ENCODE results near the gene DTNB.
"Not testable (repeated sequence)": the region's sequence is repeated elsewhere in the genome, so short reads cannot be mapped to it uniquely, and the experiment has no call there.

DTNB gene

DNA sequence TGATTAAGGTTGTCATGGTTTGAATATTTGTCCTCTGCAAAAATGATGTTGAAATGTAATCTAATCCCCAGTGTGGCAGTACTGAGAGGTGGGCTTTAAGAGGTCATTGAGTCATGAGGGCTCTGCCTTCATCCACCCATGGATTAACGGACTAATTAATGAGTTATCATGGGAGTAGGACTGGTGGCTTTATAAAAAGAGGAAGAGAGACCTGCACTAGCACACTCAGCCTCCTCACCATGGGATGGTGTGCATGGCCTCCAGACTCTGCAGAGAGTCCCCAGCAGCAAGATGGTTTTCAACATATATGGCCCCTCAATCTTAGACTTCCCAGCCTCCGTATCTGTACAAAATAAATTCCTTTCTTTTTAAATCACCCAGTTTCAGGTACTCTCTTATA, 41.0 kb downstream of the DTNB start:
- no peak for DNase-seq (ENCODE audit: low read depth in 3 of 3)

GRCh38 chr2:25624635-25625034, 48.7 kb downstream of the DTNB start:
- DNase-seq (ENCODE audit: low read depth in 3 of 3), result no peak

DNA sequence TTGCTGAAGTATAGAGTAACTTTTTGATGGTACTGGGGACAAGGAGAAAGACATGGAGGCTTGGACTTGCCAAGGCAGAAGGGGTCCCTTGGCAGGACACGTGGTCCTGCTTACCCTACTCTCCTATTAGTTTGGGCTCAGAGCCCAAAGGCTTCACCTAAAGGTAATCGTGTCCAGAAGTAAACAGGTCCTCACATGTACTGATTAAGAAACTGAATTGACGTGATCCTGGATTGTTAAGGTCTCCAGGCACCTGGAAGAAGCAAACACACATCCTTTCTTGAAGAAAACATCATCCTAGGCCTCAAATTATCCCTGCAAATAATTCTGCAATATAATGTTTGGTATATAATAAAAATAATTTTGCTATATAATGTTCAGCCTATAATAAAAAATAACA, 50.0 kb downstream of the DTNB start:
- DNase-seq (ENCODE audit: low read depth in 3 of 3), result no peak

DNA sequence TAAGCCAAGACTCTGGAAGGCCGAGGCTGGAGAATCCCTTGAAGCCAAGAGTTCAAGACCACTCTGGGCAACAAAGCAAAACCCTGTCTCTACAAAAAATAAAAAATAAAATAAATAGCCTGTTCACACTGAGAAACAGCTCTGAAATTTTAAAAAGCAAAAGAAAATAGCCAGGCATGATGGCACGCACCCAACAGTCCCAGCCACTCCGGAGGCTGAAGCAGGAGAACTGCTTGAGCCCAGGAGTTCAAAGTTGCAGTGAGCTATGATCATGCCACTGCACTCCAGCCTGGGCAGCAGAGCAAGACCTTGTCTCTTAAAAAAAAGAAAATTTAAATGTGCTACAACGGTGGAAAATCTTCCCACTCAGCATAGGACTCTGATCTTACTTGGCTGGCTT, 52.7 kb downstream of the DTNB start:
- no peak for DNase-seq (ENCODE audit: low read depth in 3 of 3)

GRCh38 chr2:25620077-25620476, 53.3 kb downstream of the DTNB start:
- DNase-seq (ENCODE audit: low read depth in 3 of 3), result no peak

DNA sequence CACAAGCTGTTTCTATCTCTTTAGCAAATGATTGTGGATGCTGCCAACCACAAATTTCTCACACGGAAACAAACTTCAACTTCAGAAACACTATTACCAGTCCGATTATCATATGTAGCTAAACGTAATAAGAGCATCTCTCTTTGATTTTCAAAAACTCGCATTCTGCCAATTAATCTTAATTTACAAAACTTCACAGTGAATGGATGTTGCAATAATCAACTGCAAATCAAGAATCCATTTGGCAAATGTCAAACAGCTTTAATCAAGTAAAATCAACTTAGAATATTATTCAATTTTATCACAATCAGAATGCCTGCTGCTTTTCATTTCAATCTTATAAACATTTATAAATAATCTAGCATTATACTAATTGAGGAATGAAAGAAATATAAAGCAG, 54.2 kb downstream of the DTNB start:
- no peak for DNase-seq (ENCODE audit: low read depth in 3 of 3)

GRCh38 chr2:25618676-25619075, 54.7 kb downstream of the DTNB start:
- DNase-seq (ENCODE audit: low read depth in 3 of 3), result no peak

DNA sequence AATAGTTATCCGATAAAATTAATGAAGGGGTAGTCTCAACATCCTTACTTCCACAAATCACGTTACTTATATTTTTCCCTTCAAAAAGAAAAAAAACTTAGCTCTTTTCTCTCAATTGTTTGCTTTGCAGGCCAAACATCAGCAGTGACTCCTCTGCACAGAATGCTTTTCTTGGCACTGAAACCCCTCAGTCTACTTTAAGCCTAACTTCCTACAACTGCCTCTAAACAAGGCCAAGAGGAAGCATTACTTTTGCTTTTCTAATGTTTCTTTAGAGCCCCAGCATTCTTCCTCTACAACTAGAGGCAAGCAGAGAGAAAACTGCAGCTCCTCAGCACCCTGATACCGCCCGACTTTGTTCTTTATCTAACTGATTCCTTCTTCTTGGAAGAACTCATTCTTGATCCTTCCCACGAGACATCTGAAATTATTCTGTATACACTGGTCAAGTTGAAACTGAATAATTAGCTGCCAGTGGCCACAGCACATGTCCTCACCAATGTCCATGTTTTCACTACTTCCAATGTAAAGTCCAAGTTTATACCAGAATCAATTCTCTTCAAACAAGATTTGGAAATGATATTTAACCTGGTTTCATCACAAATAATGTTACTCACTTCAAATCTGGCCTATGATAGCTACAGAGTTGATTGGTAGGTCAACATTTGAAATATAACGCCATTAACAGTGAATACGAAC, 55.3 kb downstream of the DTNB start:
- no peak for DNase-seq (ENCODE audit: low read depth in 3 of 3)

DNA sequence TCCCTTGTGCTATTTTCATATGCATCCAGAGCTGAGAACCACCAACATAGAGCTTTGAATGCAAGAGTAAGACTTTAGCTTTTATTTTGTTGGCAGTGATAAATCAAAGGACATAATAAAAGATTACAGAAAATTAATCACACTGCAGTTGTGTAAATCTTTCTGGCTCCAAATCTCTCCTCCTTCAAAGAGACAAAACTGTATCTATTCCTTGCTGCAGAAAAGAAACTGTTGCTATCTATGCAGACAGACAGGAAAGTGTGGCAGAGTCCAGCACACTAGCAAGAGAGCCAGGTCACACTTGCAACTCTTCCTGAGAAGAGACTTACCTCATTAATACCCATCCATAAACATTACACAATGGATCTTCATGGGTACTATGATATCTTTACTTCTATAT, 57.5 kb downstream of the DTNB start:
- no peak for DNase-seq (ENCODE audit: low read depth in 3 of 3)

- no peak for DNase-seq (ENCODE audit: low read depth in 3 of 3)
Measured at GRCh38 chr2:25615386-25615785, 58.0 kb downstream of the DTNB start.

DNA sequence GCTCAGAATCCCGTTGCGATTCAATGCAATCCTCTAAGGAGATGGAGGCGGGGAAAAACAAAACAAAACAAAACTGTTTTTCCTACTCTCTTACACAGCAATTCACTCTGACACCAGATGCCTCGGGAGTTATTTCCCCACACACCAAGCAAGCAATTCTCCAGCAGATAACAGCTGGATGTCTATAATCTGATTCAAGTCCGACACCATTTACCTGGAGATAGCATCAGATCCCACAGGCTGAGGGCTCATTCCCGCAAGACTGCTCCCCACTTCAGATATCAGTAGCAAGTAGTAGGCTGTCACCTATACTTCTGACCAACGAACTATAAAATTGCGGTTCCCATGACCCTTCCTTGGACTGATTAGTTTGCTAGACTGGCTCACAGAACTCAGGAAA, 58.7 kb downstream of the DTNB start:
- DNase-seq (ENCODE audit: low read depth in 3 of 3), result no peak

DNA sequence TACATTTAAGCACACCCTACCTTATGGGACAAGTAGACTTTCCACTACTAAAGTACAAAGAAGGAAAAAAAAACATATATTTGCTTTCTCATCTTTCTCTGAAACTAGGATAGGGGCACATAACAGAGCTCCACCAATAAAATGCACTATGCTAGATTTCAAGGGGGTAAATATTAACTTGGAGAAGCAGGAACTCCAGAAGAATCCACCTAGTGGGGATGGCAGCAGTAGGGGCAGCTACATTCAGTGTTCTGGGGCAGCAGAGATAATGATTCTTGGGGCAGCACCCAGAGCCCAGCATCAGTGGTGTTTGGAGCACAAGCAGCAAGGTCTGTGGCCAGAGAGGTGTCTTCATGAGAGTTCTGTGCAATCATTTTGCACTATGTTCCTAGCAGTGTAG, 64.7 kb downstream of the DTNB start:
- no peak for DNase-seq (ENCODE audit: low read depth in 3 of 3)

DNA sequence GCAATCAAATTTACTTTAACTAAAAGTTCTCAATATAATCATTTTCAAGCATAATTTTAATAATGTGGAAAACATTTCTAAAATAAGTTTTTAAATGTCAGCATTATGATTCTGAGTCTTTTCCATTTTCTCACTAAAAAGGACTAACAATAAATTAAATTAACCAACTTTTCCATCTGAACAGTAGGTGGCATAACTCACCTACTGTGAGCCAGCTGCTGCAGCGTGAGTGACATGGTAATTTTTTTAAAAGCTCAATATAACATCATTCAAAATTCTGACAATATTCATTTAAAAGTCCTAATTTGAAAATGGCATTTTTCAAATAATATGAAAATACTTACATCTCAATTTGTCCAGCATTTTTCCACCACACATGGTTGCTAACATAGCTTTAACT, 66.5 kb downstream of the DTNB start:
- no peak for DNase-seq (ENCODE audit: low read depth in 3 of 3)

GRCh38 chr2:25602333-25602723, 71.0 kb downstream of the DTNB start:
- no peak for DNase-seq (ENCODE audit: low read depth in 3 of 3)

- DNase-seq (ENCODE audit: low read depth in 3 of 3), result not testable (repeated sequence)
Measured at GRCh38 chr2:25601711-25602332, 71.6 kb downstream of the DTNB start.

GRCh38 chr2:25598911-25599310, 74.5 kb downstream of the DTNB start:
- no peak for DNase-seq (ENCODE audit: low read depth in 3 of 3)

GRCh38 chr2:25598332-25598731, 75.0 kb downstream of the DTNB start:
- no peak for DNase-seq (ENCODE audit: low read depth in 3 of 3)

DNA sequence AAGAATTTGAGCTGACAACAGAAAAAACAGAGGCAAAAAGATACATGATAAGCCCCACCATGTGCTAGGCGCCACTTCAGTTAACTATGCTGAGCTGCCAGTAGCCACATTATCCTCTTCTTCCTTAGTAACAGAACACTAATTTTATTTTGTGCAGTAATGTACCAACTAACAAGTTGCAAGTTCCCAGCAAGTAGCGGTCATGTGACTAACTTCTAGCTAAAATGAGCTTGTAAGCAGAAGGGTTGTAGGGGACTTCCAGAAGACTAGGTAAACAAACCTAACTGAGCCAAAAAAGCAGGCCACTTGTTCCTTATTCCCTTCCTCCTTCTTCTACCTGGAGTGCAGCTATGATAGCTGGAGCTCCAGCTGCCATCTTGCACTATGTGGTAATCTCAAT, 75.5 kb downstream of the DTNB start:
- DNase-seq (ENCODE audit: low read depth in 3 of 3), result no peak

GRCh38 chr2:25596516-25597244, 76.7 kb downstream of the DTNB start:
- DNase-seq (ENCODE audit: low read depth in 3 of 3), result no peak

DNA sequence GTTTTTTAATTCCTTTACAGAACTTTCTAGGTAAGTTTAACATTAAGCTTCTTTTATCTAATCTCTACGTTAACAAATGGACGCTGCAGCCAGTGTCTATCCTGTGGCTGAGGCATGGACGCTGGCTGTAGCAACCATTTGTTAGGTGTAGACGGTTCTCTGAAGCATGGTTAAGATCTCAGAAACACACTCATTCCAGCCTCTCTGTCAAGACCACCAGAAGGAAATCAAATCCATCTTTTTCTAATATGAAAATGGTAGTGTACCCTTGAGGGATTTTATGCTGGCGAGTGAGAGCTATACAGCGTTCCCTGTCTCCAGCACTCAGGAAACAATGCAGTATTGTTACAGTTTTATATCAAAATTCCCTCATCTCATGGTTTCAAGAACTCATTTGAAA, 78.0 kb downstream of the DTNB start:
- DNase-seq (ENCODE audit: low read depth in 3 of 3), result no peak

- DNase-seq (ENCODE audit: low read depth in 3 of 3), result no peak
Measured at GRCh38 chr2:25594991-25595390, 78.4 kb downstream of the DTNB start.

DNA sequence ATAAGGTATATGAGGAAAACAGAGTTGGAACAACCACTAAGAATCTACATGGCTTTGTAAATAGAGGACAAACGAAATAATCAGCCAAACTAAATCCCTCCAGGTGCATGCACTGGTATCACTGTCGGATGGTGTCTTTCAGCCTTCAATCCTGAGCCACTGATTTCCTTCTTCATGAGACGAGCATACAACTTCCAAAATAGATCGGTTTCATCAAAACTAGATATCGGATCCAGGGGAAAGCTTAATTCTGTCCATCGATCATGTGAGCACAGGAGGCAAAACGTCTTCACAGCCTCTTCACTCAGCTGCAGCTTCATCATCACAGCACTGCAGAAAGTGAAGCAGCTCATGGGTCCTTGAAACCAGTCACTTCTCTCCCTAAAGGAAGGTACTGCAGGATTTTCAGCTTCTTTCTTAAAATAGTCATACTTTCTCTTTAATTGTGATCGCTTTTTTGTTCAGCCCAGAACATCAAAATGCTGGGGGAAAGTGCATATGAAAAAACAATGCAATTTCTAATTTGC, 80.5 kb downstream of the DTNB start:
- no peak for DNase-seq (ENCODE audit: low read depth in 3 of 3)

DNA sequence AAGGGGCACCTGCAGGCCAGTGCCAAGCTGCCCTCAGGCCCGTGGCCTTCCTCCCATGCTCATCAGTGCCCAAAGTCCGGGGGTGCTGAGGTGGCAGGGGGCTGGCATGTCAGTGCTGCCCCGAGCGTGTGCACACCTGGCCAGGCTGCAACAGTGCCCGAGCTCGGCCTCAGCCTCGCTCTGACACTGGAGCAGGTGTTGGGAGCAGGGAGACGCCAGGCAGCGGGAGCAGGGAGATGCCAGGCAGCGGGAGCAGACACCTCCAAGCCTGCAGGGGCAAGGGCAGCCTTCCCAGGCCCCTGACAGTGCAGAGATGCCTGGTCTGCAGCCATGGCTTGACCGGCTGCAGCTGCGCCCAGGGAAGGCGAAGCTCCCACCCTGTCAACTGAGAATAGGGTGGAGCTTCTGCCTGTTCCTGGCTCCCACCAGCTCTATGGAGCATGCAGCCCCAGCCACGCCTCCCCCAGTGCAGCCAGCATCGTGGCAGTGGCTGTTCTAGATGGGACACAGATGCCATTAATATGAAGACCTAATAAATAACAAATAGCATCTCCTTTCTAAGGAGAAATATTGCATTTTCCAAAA, 82.4 kb downstream of the DTNB start:
- DNase-seq (ENCODE audit: low read depth in 3 of 3), result no peak
